HG02938 (cell line): ENCODE measurements around the gene SAMM50.

Experiments
- ATAC-seq: cut with Tn5 transposase; IDR thresholded peaks from one replicate; pipeline ENCODE4 v1.9.1; 2021; ENCODE audit warnings: mild to moderate bottlenecking, moderate library complexity; ENCODE audit not compliant: unreplicated experiment

Gene SAMM50

GRCh38 chr22:43976861-43977795, 21.9 kb downstream of the SAMM50 start:
- no peak for ATAC-seq

GRCh38 chr22:43978558-43978957, 23.3 kb downstream of the SAMM50 start:
- ATAC-seq: no peak

GRCh38 chr22:43980579-43980978, 25.3 kb downstream of the SAMM50 start:
- no peak for ATAC-seq

GRCh38 chr22:43980996-43981395, 25.8 kb downstream of the SAMM50 start:
- ATAC-seq: no peak

- no peak for ATAC-seq
Observed at GRCh38 chr22:43983808-43984207, 28.6 kb downstream of the SAMM50 start.

- ATAC-seq: no peak
Observed at GRCh38 chr22:43985532-43985931, 30.3 kb downstream of the SAMM50 start.

- no peak for ATAC-seq
Observed at GRCh38 chr22:43988116-43988820, 33.0 kb downstream of the SAMM50 start.

- no peak for ATAC-seq
Observed at GRCh38 chr22:43988960-43989359, 33.7 kb downstream of the SAMM50 start.

GRCh38 chr22:43990044-43990443, 34.8 kb downstream of the SAMM50 start:
- ATAC-seq: no peak

- ATAC-seq: no peak
Observed at GRCh38 chr22:43991316-43992020, 36.2 kb downstream of the SAMM50 start.

GRCh38 chr22:43992331-43992821, 37.1 kb downstream of the SAMM50 start:
- ATAC-seq: no peak

- no peak for ATAC-seq
Observed at GRCh38 chr22:43993072-43993760, 38.0 kb downstream of the SAMM50 start.

- ATAC-seq: no peak
Observed at GRCh38 chr22:43994006-43994405, 38.8 kb downstream of the SAMM50 start.

GRCh38 chr22:43994416-43994815, 39.2 kb downstream of the SAMM50 start:
- no peak for ATAC-seq

- no peak for ATAC-seq
Observed at GRCh38 chr22:43995057-43995685, 39.9 kb downstream of the SAMM50 start.

- no peak for ATAC-seq
Observed at GRCh38 chr22:43995798-43996169, 40.5 kb downstream of the SAMM50 start.

- no peak for ATAC-seq
Observed at GRCh38 chr22:43996170-43996980, 41.1 kb downstream of the SAMM50 start.

- ATAC-seq: no peak
Observed at GRCh38 chr22:43996981-43997265, 41.7 kb downstream of the SAMM50 start.

GRCh38 chr22:43998679-43999264, 43.5 kb downstream of the SAMM50 start:
- no peak for ATAC-seq
